Renal pelvis (tissue), 4 donors: ENCODE data around the gene SYNGR1. TPM values are rescaled to one million over a fixed set of nuclear protein-coding genes. Genes with fewer than 3 reads are reported as not detected.

Experiments used
- DNase-seq: peaks from one replicate; pipeline ENCODE4 v3.0.0-alpha.2; 2013
- polyA plus RNA-seq, 3 donors: library from polyadenylated mRNA; unstranded; fragments of 120-200 nt; gene quantifications; one replicate each; pipeline ENCODE4 v1.2.1, GENCODE V29; 2013; ENCODE audit not compliant: insufficient read length in 3 of 3

SYNGR1 gene
- polyA plus RNA-seq, 3 donors = 25.2 to 27.7 (median 27.4) TPM

DNA sequence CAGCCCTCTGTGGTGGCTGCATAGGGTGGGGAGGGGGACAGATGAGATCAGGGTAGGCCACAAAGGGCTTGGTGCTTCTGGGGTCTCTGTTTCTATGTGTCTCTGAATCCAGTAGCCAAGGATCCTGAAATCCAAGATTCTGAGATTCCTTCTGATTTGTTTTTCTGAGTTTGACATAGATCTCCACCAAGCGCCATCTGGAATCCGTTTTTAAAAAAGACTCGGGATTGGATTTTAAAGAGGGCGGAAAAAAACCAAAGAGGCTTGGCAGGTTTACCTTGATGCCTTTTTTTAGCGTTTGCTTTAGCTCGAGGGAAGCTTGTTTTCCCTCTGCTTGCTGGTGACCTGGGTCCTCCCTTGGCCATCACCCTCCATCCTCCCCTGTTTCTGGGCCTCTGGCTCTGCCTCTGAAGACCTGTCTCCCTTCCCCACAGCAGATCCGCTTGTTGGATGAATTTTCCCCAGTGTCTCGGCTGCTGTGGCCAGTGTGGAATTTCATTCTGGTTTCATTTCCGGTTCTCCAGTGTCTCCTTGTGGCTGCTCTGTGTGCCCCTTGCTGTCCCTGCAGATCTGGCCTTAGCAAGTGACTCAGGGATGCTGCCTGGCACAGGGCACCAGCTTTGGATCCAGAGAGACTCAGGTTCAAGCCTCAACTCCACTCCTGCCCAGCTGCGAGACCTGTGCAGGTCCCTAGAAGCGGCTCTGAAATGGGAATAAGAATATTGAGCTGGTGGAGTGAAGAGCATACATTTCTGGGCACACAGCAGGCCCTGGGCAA lies 15.1 kb downstream of the SYNGR1 start:
- DNase-seq = no peak

GRCh38 chr22:39365492-39365780 lies 15.6 kb downstream of the SYNGR1 start:
- DNase-seq = no peak

DNA sequence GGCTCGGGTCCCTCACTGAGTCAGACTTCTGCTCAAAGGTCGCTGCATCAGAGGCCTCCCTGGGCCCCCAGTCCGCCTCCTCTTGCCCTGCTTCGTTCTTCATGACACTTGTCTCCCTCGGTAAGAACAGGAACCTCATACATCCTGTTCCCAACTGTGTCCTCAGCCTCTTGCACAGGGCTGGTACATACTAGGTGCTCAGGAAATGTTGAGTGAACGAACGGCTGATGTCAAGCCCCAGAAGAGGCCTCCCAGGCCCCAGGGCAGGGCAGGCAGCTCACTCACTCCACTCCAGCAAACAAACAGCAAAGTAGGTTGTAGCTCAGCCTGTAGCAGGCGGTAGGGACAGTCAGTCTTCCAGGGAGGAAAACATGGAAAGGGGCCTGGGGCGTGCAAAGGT lies 17.2 kb downstream of the SYNGR1 start:
- no peak for DNase-seq

DNA sequence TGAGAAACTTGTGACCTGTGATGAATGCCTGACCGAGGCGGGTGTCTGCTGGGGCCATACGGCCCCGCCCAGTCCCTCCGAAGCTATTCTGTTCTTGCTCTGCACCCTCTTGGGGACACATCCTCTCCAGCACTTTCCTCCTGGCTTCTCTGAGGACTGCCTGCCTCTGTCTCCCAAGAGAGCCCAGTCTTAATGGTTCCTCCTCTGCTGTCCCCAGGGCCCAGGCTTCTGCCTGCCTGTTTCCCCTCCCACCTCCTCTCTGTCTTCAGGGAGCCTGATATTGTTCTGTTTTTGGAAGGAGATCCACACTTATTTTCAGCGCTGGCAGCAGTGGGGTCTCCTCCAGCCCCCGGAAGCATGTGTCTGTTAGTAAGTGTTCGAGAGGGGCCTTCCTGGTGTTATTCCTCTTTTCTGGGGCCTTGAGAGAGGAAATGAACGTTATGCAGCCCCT lies 18.7 kb downstream of the SYNGR1 start:
- DNase-seq = no peak

DNA sequence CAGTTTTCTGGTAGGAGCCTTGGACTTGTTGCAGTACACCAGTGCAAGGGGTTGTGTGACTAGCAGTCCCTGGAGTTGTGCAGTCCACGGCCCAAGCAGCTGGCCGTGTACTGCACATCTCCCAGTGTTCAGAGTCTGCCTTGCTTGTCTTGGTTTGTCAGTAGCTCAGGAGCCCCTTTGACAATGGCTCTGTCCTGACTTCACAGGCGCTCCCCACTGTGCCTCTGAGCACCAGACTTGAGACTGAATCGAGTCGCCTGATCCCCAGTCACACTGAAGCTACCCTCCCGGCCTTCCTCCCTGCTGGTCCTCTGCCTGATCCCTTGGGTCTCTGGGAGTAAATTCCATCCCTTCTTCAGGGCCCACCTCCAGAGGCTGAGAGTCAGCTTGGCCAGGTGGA lies 19.4 kb downstream of the SYNGR1 start:
- DNase-seq = no peak

DNA sequence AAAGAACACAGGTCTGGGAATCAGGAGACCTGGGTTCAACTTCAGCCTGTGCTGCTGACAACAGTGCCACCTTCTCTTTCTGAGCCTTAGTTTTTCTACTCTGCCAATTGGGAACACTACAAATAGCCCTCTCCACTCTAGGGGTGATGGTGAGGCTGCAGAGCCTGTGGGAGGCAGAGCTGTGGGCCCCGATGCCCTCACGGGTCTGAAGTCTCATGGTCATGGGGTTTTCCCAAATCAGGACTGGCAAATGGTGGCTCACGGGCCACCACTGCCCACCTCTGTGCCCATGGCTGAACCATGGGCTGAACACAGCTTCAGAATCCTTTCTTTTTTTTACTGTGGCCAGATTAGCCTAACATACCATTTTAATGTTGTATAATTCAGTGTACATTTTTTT lies 19.8 kb downstream of the SYNGR1 start:
- no peak for DNase-seq

DNA sequence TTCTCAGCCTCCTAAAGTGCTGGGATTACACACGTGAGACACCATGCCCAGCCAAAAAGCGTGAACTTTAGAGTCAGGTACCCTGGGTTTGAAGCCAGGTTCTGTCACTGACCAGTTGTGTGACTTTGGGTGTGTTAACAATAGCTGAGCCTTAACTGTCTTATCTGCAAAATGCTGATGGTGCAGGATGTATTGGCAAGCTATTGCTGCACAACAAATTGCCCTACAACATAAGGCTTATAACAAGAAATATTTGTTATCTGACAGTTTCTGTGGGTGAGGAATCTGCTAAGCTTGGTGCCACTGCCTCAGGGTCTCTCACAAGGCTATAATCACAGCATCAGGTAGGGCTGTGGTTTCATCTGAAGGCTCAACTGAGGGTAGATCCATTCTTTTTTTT lies 21.9 kb downstream of the SYNGR1 start:
- no peak for DNase-seq

DNA sequence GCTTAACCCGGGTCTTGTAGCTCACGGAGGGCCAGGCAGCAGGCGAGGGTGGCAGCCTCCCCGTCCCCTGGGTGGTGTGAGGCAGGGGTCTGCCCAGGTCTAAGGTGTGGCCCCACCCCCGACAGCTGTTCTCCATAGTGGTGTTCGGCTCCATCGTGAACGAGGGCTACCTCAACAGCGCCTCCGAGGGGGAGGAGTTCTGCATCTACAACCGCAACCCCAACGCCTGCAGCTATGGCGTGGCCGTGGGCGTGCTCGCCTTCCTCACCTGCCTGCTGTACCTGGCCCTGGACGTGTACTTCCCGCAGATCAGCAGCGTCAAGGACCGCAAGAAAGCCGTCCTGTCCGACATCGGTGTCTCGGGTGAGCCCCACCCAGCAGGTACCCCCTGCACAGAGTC lies 24.4 kb downstream of the SYNGR1 start:
- no peak for DNase-seq

- no peak for DNase-seq
Observed at GRCh38 chr22:39374801-39375200, 25.0 kb downstream of the SYNGR1 start.

GRCh38 chr22:39375646-39376045 lies 25.9 kb downstream of the SYNGR1 start:
- DNase-seq = no peak

- no peak for DNase-seq
Observed at GRCh38 chr22:39379756-39380730, 30.3 kb downstream of the SYNGR1 start.

- DNase-seq = no peak
Observed at GRCh38 chr22:39381009-39381755, 31.4 kb downstream of the SYNGR1 start.

GRCh38 chr22:39381930-39382329 lies 32.1 kb downstream of the SYNGR1 start:
- no peak for DNase-seq

DNA sequence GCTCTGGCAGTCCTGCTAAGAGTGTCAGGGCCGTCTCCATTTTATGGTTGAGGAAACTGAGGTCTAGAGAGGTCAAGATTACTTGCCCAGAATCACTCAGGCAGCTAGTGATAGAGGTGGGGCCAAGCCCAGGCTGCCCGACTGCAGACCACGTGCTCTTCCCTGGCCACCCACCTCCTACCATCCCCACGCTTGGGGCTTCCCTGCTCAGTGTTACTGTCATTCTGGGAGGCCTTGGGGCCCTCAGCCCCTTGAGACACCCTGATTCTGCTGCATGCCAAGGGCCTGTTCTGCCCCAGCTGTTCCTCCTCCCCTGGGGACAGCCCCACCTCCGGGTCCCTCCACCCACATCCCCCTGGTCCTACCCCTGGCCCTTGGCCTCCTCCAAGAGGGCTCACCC lies 32.6 kb downstream of the SYNGR1 start:
- no peak for DNase-seq

- DNase-seq = no peak
Observed at GRCh38 chr22:39383841-39384625, 34.2 kb downstream of the SYNGR1 start.

GRCh38 chr22:39384750-39385480 lies 35.1 kb downstream of the SYNGR1 start:
- DNase-seq = peak; percentile 10

DNA sequence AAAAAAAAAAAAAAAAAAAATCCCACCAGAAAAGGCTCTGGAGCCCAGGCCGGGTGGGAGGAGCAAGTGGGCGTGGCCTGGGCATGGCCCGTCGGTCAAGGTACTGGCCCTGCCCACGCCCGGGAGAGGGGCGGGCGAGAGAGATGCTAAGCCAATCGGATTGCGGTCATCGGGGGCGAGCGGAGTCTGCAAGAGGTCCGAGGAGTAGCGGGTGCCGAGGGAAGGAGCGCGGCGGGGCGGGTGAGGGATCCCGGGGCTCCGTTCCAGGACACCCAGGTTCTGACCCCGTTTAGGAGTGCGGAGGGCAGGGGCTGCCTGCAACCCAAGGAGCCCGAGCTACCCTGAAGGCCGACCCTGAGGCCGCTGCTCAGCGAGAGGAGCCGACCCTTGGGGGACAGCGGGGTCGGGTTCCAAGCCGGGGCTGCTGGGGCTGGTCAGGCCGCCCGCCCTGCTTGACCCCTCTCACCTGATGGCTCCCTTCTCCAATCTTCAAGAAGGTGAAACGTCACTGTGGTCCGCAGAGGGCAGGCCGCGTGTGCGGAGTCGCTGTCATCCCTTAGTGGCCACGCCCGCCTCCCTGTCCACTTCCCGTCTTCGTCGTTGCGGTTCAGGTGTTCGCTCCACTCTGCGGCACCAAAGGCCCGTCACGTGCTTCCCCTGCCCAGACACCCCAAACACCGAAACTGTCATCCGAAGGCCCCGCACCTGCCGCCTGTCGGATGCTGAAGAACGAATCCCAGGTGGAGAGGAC lies 38.6 kb downstream of the SYNGR1 start:
- DNase-seq = peak; percentile 92

DNA sequence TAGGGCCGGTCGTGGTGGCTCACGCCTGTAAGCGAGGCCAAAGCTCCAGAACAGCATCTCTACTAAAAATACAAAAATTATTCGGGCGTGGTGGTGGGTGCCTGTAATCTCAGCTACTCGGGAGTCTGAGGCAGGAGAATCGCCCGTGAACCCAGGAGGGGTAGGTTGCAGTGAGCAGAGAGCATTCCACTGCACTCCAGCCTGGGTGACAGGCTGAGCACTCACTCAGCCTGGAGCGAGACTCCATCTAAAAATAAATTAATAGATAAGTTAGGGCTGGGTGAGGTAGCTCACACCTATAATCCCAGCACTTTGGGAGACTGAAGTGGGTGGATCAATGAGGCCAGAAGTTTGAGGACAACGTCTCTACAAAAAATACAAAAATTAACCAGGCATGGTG lies 39.6 kb downstream of the SYNGR1 start:
- DNase-seq = no peak

- DNase-seq = no peak
Observed at GRCh38 chr22:39392341-39392948, 42.7 kb downstream of the SYNGR1 start.
